Measurements from ENCODE around the gene RAB6B.
"Not testable (repeated sequence)": the region's sequence is repeated elsewhere in the genome, so short reads cannot be mapped to it uniquely, and the experiment has no call there.

The RAB6B gene

GRCh38 chr3:133820889-133821675, 74.6 kb downstream of the RAB6B start:
- DNase-seq (ENCODE audit: low read depth in 1 of 2, low spot score in 1 of 2): no peak

- DNase-seq (ENCODE audit: low read depth in 1 of 2, low spot score in 1 of 2): no peak
Observed at GRCh38 chr3:133820129-133820528, 75.6 kb downstream of the RAB6B start.

GRCh38 chr3:133815386-133815785, 80.3 kb downstream of the RAB6B start:
- DNase-seq (ENCODE audit: low read depth in 1 of 2, low spot score in 1 of 2): no peak

GRCh38 chr3:133812872-133813271, 82.8 kb downstream of the RAB6B start:
- no peak for DNase-seq (ENCODE audit: low read depth in 1 of 2, low spot score in 1 of 2)

GRCh38 chr3:133805702-133806475, 89.8 kb downstream of the RAB6B start, which contains the start of gene SRPRB:
SRPRB (plus strand) TSS chr3:133805815; CDS start chr3:133805849, 34 bp downstream.
- DNase-seq (ENCODE audit: low read depth in 1 of 2, low spot score in 1 of 2): peak; percentile 90 to 91

- DNase-seq (ENCODE audit: low read depth in 1 of 2, low spot score in 1 of 2): no peak
Observed at GRCh38 chr3:133805384-133805701, 90.3 kb downstream of the RAB6B start.

- DNase-seq (ENCODE audit: low read depth in 1 of 2, low spot score in 1 of 2): no peak
Observed at GRCh38 chr3:133804896-133805295, 90.8 kb downstream of the RAB6B start.

- no peak for DNase-seq (ENCODE audit: low read depth in 1 of 2, low spot score in 1 of 2)
Observed at GRCh38 chr3:133803469-133803868, 92.2 kb downstream of the RAB6B start.

GRCh38 chr3:133799794-133800585, 95.7 kb downstream of the RAB6B start:
- no peak for DNase-seq (ENCODE audit: low read depth in 1 of 2, low spot score in 1 of 2)

GRCh38 chr3:133797396-133798105, 98.1 kb downstream of the RAB6B start:
- no peak for DNase-seq (ENCODE audit: low read depth in 1 of 2, low spot score in 1 of 2)

- DNase-seq (ENCODE audit: low read depth in 1 of 2, low spot score in 1 of 2): no peak
Observed at GRCh38 chr3:133792171-133792763, 103.4 kb downstream of the RAB6B start.

- no peak for DNase-seq (ENCODE audit: low read depth in 1 of 2, low spot score in 1 of 2)
Observed at GRCh38 chr3:133788024-133788423, 107.7 kb downstream of the RAB6B start.

GRCh38 chr3:133783762-133784161, 111.9 kb downstream of the RAB6B start:
- DNase-seq (ENCODE audit: low read depth in 1 of 2, low spot score in 1 of 2): no peak

- DNase-seq (ENCODE audit: low read depth in 1 of 2, low spot score in 1 of 2): no peak
Observed at GRCh38 chr3:133782454-133782853, 113.2 kb downstream of the RAB6B start.

- no peak for DNase-seq (ENCODE audit: low read depth in 1 of 2, low spot score in 1 of 2)
Observed at GRCh38 chr3:133781570-133781969, 114.1 kb downstream of the RAB6B start.

GRCh38 chr3:133780756-133781155, 114.9 kb downstream of the RAB6B start:
- not testable (repeated sequence) for DNase-seq (ENCODE audit: low read depth in 1 of 2, low spot score in 1 of 2)

- DNase-seq (ENCODE audit: low read depth in 1 of 2, low spot score in 1 of 2): no peak
Observed at GRCh38 chr3:133779626-133780203, 116.0 kb downstream of the RAB6B start.

GRCh38 chr3:133777807-133778568, 117.7 kb downstream of the RAB6B start:
- DNase-seq (ENCODE audit: low read depth in 1 of 2, low spot score in 1 of 2): no peak

GRCh38 chr3:133776794-133777438, 118.8 kb downstream of the RAB6B start:
- DNase-seq (ENCODE audit: low read depth in 1 of 2, low spot score in 1 of 2): no peak

Data from stimulated activated CD4-positive, alpha-beta T cell treated with anti-CD3 and anti-CD28 coated beads, Interleukin-15, amount 100 ng/mL, for 1 hour (primary cell).